NCI-H82 (cell line): ENCODE measurements around the gene POLR1B.
"Not testable (repeated sequence)": the region's sequence is repeated elsewhere in the genome, so short reads cannot be mapped to it uniquely, and the experiment has no call there.

Experiments used
- DNase-seq: peaks from one replicate; lab custom pipeline; 2025; lab: John Stamatoyannopoulos, UW

POLR1B gene

DNA sequence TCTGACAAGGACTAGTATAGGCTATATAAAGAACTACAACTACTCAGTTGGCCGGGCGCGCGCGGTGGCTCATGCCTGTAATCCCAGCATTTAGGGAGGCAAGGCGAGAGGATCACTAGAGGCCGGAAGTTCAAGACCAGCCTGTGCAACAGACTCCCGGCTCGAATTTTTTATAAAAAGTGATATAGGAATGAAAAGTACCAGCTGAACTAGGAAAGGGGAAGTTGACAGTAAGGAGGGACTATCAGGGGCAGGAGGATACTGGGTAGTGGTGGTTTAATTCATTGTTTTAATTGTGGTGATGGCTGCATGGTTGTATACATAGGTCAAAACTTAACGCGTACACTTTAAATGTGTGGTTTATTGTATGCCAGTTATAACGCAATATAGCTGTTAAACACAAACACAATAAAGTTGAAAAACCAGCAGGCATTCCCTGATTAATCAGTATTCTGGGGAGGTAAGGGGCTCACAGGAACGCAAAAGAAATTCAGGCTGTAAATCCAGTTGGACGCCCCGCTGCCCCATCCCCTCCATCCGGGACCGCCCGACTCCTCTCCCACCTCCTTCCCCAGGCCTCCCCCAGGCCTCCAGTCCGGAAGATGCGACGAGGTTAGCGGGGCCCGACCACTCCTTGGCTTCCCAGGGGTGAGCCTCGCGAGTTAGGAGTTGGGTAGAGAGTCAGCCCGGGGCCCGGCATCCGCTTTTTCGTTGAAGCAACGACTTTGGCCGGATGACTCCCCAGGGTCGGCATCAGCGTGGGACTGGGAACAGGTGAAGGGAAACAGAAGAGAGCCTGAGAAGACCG is 746 bp upstream of the POLR1B start:
- DNase-seq: peak; percentile 91

- peak; percentile 67 for DNase-seq
These were observed 858 bp downstream of the POLR1B start for GRCh38 chr2:112542984-112543661.

DNA sequence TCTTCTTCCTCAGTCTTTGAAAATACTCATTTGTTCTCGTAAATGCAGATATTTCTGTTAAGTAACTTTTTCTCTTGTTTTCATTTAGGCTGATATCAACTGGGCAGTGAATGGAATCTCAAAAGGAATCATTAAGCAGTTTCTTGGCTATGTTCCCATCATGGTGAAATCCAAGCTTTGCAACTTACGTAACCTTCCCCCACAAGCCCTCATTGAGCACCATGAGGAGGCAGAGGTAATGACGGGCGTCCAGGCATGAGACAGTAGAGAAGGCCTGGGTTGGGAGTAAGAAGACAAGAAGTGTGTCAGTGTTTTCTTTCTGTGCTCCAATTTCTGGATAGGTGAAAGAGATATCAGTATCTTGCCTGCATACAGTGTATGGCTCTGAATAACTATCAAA is 5.1 kb downstream of the POLR1B start:
- no peak for DNase-seq

- no peak for DNase-seq
These were observed 6.7 kb downstream of the POLR1B start for GRCh38 chr2:112548980-112549379.

- DNase-seq: no peak
These were observed 23.8 kb downstream of the POLR1B start for GRCh38 chr2:112566104-112566503.

GRCh38 chr2:112566508-112566907 is 24.2 kb downstream of the POLR1B start:
- not testable (repeated sequence) for DNase-seq

- DNase-seq: no peak
These were observed 29.7 kb downstream of the POLR1B start for GRCh38 chr2:112572005-112572404.

GRCh38 chr2:112577756-112578155 is 35.5 kb downstream of the POLR1B start:
- DNase-seq: no peak

DNA sequence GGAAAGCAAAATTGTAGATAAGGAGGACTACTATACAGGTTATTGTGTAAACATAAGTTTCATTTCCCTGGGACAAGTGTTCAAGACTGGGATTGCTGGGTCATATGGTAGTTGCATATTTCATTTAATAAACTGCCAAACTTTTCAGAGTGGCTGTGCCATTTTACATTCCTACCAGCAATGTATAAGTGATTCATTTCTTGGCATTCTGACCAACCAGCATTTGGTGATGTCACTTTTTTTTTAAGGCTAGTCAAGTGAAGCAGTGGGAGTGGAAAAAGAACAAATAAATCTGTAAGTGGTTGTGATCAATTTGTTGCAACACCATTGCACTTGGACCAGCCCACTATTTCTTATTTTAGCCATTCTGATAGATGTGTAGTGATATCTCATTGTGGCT is 37.0 kb downstream of the POLR1B start:
- no peak for DNase-seq

- no peak for DNase-seq
These were observed 37.8 kb downstream of the POLR1B start for GRCh38 chr2:112580084-112580483.

- peak; percentile 80 for DNase-seq
These were observed 40.1 kb downstream of the POLR1B start for GRCh38 chr2:112582314-112582746.

DNA sequence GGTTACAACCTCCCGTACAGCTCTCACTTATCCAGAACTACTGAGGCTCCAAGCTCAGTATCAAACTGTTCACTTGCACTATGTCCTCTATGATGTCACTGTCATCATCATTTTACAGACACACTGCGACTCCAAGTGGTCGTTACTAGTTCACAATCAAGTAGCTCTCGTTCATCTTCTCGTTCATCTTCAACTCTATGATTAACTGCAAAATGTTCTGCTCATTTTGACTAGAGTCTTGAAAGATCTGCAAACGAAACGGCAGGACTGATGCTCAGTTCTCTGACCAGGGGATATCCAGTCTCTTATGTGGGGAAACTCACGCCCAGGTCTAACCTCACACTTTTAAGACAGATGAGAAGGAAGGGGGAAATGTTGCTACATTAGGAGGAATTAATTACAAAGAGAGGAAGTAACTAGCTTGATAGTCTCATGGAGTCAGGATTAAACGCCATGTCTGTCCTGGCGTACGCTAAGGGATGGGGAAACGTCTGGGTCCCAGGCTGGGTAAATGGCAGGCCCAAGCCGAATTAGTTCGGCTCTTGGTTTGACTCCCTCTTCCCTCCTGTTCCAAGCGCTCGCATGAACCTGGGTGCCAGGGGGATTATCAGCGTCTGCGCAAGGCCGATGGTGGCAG is 41.4 kb downstream of the POLR1B start:
- no peak for DNase-seq

GRCh38 chr2:112584134-112584890 is 42.0 kb downstream of the POLR1B start, which contains the start of gene CHCHD5:
CHCHD5 (plus strand) TSS chr2:112584609; CDS start chr2:112584648, 39 bp downstream.
- no peak for DNase-seq

GRCh38 chr2:112584891-112585250 is 42.6 kb downstream of the POLR1B start:
- no peak for DNase-seq

- no peak for DNase-seq
These were observed 43.1 kb downstream of the POLR1B start for GRCh38 chr2:112585400-112585799.

- no peak for DNase-seq
These were observed 43.7 kb downstream of the POLR1B start for GRCh38 chr2:112585873-112586464.

DNA sequence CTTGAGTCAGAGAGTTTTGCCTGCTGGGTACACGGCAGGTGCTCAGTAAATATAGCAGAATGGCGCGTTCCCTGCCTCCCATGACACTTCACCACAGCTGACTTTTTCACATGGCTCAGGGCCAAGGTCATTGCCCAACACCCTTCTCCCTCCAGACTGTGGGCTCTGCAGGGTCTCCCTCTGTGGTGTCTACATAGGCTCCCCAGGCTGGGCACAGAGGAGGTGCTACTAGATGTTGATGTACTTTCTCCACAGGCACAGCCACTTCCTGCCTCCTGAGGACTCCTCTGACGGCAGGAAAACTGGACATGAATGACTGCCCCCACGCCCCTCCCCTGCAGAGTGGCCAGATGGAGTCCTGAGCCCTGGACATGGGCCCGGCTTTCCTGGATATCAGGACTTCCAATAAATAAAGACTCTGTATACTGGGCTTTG is 46.4 kb downstream of the POLR1B start:
- peak; percentile 24 for DNase-seq

GRCh38 chr2:112591413-112591812 is 49.1 kb downstream of the POLR1B start:
- no peak for DNase-seq

- DNase-seq: peak; percentile 91
These were observed 51.5 kb downstream of the POLR1B start for GRCh38 chr2:112593736-112594135.

DNA sequence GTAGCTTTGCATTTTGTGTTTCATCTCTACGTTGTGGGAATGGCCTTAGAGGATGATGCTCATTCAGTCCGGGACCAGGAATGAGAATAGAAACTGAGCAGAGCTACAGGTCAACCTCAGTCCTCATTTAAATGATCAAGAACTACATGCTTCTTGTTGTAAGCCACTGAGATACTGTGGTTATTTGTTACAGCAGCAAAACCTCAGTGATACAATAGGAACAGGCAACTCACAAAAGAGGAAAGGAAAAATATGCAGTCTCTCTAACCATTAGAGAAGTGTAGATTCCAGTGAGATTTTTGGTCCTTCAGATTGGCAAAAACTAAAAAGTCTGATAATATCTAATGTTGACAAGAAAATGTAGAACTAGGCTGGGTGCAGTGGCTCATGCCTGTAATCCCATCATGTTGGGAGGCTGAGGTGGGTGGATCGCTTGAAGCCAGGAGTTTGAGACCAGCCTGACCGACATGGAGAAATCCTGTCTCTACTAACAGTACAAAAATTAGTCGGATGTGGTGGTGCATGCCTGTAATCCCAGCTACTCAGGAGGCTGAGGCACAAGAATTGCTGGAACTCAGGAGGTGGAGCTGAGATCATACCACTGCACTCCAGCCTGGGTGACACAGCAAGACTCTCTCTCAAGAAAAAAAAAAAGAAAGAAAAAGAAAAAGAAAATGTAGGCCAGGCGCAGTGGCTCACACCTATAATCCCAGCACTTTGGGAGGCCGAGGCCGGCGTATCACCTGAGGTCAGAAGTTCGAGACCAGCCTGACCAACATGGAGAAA is 55.5 kb downstream of the POLR1B start:
- no peak for DNase-seq

DNA sequence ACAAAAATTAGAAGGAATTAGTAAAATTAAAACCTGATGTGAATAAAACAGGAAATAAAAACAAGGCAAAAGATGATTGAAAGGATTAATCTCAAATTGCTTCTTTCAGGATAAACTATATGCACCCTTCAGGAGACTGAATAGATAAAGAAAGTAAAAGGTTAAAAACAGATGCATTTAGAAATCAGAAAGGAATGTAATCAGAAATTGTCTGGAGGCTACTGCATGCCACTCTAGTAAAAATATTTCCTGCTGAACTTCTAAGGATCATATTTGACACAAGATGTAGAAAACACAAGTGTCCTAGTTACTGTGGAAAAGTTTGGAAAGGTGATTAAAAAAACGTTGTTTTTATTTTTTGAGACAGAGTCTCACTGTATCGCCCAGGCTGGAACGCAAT is 58.4 kb downstream of the POLR1B start:
- no peak for DNase-seq
